Adrenal gland (tissue), 5 donors: Measurements from ENCODE around the gene RGS19.

Experiments used
- POLR2A ChIP-seq, 2 donors: fragments of 450-650 bp; IDR thresholded peaks; one replicate each; pipeline ENCODE4 v1.6.1; 2017; ENCODE audit warnings: antibody characterized with exemption in 2 of 2, mild to moderate bottlenecking in 2 of 2, moderate library complexity in 1 of 2
- TF ChIP-seq, protein P1 (sequence below), 6 experiments: fragments of 450-650 bp in 4 of 6; fragments of 200-600 bp in 2 of 6; sonication (generic) in 1 of 6; IDR thresholded peaks; 1 replicate in 5 of 6; 2 replicates in 1 of 6; pipeline versions ENCODE4 v1.5.1 to v1.8.0; 2016 to 2021; ENCODE audit warnings: antibody characterized with exemption in 6 of 6, mild to moderate bottlenecking in 2 of 6, moderate library complexity in 1 of 6
- donor health status: DM: no; HTN: no; CAD: no.

DNA sequence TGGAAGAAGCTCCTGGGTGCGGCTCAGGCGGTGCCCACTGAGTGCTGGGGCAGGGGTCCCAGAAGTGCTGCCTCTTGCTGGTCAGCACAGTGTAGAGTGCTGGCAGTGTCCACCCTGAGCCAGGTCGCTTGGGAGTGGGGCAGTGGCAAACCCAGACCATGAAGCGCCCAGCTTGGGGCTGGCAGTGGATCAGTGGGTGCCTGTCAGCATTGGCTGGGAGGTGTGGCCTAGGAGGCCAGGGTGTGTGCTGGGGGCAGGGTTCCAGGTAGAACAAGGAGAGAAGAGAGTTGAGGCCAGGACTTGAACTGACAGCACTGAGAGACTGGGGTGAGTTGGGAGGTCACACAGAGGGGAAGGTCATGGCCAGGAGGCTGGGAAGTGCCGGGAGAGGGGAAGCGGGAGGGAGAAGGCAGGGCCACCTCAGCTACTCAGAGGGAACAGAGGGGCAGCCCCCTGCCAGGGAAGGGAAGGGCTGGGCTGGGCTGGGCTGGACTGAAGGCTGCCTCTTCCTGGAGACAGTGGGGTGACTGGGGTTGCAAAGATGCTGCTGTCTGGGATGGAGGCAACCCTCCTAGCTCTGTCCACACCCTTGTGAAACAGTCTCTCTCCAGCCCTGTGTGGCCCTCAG is 12.2 kb downstream of the RGS19 start:
- TF ChIP-seq, protein P1, sequence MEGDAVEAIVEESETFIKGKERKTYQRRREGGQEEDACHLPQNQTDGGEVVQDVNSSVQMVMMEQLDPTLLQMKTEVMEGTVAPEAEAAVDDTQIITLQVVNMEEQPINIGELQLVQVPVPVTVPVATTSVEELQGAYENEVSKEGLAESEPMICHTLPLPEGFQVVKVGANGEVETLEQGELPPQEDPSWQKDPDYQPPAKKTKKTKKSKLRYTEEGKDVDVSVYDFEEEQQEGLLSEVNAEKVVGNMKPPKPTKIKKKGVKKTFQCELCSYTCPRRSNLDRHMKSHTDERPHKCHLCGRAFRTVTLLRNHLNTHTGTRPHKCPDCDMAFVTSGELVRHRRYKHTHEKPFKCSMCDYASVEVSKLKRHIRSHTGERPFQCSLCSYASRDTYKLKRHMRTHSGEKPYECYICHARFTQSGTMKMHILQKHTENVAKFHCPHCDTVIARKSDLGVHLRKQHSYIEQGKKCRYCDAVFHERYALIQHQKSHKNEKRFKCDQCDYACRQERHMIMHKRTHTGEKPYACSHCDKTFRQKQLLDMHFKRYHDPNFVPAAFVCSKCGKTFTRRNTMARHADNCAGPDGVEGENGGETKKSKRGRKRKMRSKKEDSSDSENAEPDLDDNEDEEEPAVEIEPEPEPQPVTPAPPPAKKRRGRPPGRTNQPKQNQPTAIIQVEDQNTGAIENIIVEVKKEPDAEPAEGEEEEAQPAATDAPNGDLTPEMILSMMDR (IDR thresholded peaks at IDR 0.05), result no peak
- TF ChIP-seq POLR2A (IDR thresholded peaks at IDR 0.05), result no peak
